Esophagus muscularis mucosa (tissue), 4 donors: ENCODE results near the gene ARHGEF10L. TPM values are rescaled to one million over a fixed set of nuclear protein-coding genes. Genes with fewer than 3 reads are reported as not detected.

Experiments
- DNase-seq: peaks from one replicate; pipeline ENCODE4 v3.0.0-alpha.2; 2017; ENCODE audit errors: extremely low spot score
- H3K27ac ChIP-seq, 4 donors: fragments of 200-600 bp; sonication (generic); replicated peaks in 1 of 4; 1 replicate in 3 of 4; 2 replicates in 1 of 4; pipeline ENCODE4 v1.5.1; 2016 to 2019; ENCODE audit warnings: mild to moderate bottlenecking in 1 of 4
- H3K27me3 ChIP-seq, 4 donors: fragments of 200-600 bp; sonication (generic); one replicate each; pipeline versions ENCODE4 v1.5.1 to v1.6.0; 2016 to 2019
- H3K36me3 ChIP-seq, 4 donors: fragments of 200-600 bp; sonication (generic); one replicate each; pipeline ENCODE4 v1.5.1; 2016 to 2019
- H3K4me1 ChIP-seq, 4 donors: fragments of 200-600 bp; sonication (generic); one replicate each; pipeline ENCODE4 v1.5.1; 2016 to 2019
- H3K4me3 ChIP-seq, 4 donors: fragments of 200-600 bp; sonication (generic); 1 replicate in 2 of 4; 2 replicates in 2 of 4; pipeline ENCODE4 v1.5.1; 2016 to 2019; ENCODE audit warnings: mild to moderate bottlenecking in 4 of 4, moderate library complexity in 1 of 4
- H3K9me3 ChIP-seq, 4 donors: fragments of 200-600 bp; sonication (generic); 1 replicate in 3 of 4; 2 replicates in 1 of 4; pipeline ENCODE4 v1.5.1; 2016 to 2019
- EP300 ChIP-seq: sonication (generic); formaldehyde crosslinking; IDR thresholded peaks from one replicate; pipeline ENCODE4 v1.6.1; 2017; ENCODE audit warnings: antibody characterized with exemption
- POLR2A ChIP-seq: fragments of 450-650 bp; IDR thresholded peaks from one replicate; pipeline ENCODE4 v1.6.1; 2017; ENCODE audit warnings: antibody characterized with exemption, moderate library complexity, mild to moderate bottlenecking, low read depth
- POLR2AphosphoS5 ChIP-seq, 2 donors: sonication (generic); formaldehyde crosslinking; IDR thresholded peaks; one replicate each; pipeline ENCODE4 v1.6.1; 2017; ENCODE audit warnings: antibody characterized with exemption in 2 of 2
- WGBS: methylation state at CpG from one replicate; pipeline ENCODE4 v1.1.5; 2018; 5-methylcytosine and 5-hydroxymethylcytosine counted together
- intact Hi-C: fragments of 100-400 bp; cut with DNase I; formaldehyde crosslinking; loops from one replicate; pipeline ENCODE4 v1.15.1; 2023
- total RNA-seq, 4 donors: library from RNA; depleted of rRNA; stranded (reverse); fragments of >200 nt; gene quantifications; one replicate each; pipeline versions ENCODE4 v1.1.0 to v1.2.1, GENCODE V29; 2016
- TF ChIP-seq, protein P1 (sequence below), 3 experiments: fragments of 200-600 bp in 2 of 3; fragments of 450-650 bp in 1 of 3; sonication (generic) in 2 of 3; IDR thresholded peaks; one replicate each; pipeline ENCODE4 v1.5.1; 2017 to 2019; ENCODE audit warnings: antibody characterized with exemption in 3 of 3, mild to moderate bottlenecking in 2 of 3, moderate library complexity in 1 of 3

The ARHGEF10L gene
- total RNA-seq, 4 donors from 2014 or later: 46.6 to 93.0 (median 66.9) TPM

DNA sequence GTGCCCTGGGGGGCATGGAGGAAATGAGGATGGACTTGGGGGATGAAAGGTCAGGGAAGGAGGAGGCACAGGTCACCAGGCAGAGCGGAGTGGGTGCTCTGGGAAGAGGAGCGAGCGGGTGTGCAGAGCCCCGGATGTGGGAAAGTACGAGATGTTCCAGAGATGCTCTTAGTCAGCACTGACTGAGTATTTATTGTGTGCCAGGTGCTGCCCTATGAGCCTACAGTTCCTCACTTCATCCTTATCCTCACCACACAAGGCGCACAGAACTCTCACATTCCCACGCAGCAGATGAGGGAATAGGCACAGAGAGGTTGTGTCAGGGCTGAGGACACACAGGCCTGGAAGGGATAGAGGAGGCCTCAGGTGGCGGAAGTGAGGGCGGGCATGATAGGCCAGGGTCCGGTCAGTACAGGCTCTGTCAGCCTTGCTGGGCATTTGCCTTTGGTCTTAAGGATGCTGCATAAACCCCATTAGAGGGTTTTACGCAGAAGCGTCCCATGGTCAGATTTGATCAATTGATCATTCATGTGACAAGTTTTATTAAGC lies 77.3 kb downstream of the ARHGEF10L start:
- WGBS: 96% methylated on average over 12 of the region's 12 CpGs
- Histone ChIP-seq H3K4me1 (peaks cover 23 to 48% (median 41%) of the 10 kb centered on the region in 4 donors), H3K27ac (peak overlapping the region; percentile 85 to 89 (median 87))

DNA sequence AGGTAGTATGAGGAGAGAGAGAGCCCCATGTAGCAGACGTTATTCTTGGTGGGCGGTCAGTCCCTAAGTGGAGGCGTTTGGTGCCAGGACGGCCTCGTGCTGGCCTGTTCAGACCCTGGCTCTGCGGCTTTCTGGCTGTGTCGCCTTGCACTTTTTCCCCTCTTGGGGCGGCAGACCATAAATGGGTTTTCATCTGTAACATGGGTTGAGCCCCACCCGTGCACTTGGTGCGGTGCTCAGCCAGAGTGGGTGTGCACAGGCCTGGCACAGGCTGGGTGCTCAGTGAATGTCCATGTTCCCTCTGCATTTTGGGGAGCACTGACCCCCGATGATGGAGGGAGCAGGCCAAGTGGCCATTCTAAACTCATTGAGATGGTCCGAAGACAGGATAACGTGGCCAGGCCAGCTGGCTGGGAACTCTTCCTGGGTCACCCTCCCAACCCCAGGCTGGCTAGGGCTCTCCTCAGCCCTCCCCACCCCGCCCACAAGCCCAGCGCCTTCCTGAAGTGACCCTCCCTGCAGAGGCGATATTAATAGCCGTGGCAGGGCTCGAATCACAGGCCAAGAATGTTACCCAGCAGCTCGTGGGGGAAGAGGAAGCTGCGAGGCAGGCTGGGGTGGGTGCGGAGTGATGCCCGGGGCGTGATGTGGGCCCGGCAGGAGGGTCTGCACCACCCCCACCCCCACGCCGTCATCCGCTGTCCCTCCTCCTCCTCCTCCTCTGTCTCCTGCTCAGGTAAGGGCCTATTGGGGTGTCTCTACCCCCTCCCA lies 78.5 kb downstream of the ARHGEF10L start:
- Histone ChIP-seq H3K4me1 (peaks cover 23 to 53% (median 45%) of the 10 kb centered on the region in 4 donors), H3K36me3 (peaks cover 17 to 65% (median 50%) of the 10 kb centered on the region in 4 donors), H3K27me3 (no peaks in the 10 kb centered on the region), H3K4me3 (peak overlapping the region; percentile 39 to 55 (median 43)), H3K27ac (peak overlapping the region; percentile 85 to 89 (median 87)), H3K9me3 (no peaks in the 10 kb centered on the region)
- DNase-seq: peak; percentile 93
- intact Hi-C loops: no loop called here
- TF ChIP-seq, protein P1, sequence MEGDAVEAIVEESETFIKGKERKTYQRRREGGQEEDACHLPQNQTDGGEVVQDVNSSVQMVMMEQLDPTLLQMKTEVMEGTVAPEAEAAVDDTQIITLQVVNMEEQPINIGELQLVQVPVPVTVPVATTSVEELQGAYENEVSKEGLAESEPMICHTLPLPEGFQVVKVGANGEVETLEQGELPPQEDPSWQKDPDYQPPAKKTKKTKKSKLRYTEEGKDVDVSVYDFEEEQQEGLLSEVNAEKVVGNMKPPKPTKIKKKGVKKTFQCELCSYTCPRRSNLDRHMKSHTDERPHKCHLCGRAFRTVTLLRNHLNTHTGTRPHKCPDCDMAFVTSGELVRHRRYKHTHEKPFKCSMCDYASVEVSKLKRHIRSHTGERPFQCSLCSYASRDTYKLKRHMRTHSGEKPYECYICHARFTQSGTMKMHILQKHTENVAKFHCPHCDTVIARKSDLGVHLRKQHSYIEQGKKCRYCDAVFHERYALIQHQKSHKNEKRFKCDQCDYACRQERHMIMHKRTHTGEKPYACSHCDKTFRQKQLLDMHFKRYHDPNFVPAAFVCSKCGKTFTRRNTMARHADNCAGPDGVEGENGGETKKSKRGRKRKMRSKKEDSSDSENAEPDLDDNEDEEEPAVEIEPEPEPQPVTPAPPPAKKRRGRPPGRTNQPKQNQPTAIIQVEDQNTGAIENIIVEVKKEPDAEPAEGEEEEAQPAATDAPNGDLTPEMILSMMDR (IDR thresholded peaks at IDR 0.05): no peak
- TF ChIP-seq POLR2AphosphoS5 (IDR thresholded peaks at IDR 0.05): peak; percentile 53 to 80
- TF ChIP-seq EP300: no peak
- TF ChIP-seq POLR2A: peak; percentile 25
- 70% methylated on average over 14 of the region's 27 CpGs for WGBS

More for the DNA sequence above, 77.3 kb downstream of the ARHGEF10L start:
- no peaks in the 10 kb centered on the region for H3K27me3 ChIP-seq
- H3K36me3 ChIP-seq: peaks cover 5 to 64% (median 43%) of the 10 kb centered on the region in 4 donors
- H3K9me3 ChIP-seq: no peaks in the 10 kb centered on the region
- no peak overlapping the region for H3K4me3 ChIP-seq
- intact Hi-C loops: no loop called here
- no peak for DNase-seq
- TF ChIP-seq POLR2A (no peak), POLR2AphosphoS5 (IDR thresholded peaks at IDR 0.05) (no peak)
- TF ChIP-seq, protein P1 (IDR thresholded peaks at IDR 0.05): no peak

DNA sequence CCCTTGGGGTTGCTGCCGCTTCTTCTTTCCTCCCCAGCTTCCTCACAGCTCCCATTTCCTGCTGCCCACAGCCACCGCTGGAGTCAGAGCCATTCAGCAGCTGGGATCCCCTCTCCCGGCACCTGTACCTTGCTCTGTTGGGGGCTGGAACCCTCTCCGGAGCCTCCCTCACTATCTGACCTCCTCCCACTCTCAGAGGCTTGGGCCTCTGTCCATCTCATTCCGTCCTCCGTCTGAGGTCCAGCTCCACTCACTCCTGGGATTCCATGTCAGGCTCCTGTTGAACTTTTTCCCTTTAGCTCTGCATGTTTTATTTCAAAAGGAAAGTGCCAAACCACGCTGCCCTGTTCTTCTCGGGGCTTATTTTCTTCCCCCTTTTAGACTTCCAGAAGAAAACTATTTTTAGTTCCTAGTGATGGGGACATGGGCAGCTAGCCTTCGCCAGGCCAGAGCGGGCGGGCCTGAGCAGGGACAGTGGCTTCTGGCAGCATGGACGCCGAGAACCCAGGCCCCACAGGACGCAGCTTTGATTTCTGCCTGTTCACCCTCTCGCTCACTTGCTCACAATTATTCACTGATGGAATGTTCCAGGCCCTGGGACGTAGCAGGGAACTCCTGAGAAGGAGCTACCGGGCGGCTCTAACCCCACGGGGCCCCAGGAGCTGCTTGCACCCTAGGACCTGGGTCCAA lies 79.2 kb downstream of the ARHGEF10L start:
- H3K27ac ChIP-seq: peak overlapping the region; percentile 85 to 89 (median 87)
- TF ChIP-seq POLR2AphosphoS5 (IDR thresholded peaks at IDR 0.05): peak; percentile 17 to 36
- TF ChIP-seq EP300: no peak
- DNase-seq: no peak
- 49% methylated on average over 12 of the region's 19 CpGs for WGBS
- intact Hi-C loops: no loop called here
- H3K9me3 ChIP-seq: no peaks in the 10 kb centered on the region
- H3K4me1 ChIP-seq: peaks cover 29 to 61% (median 52%) of the 10 kb centered on the region in 4 donors
- peak overlapping the region; percentile 39 to 55 (median 43) for H3K4me3 ChIP-seq
- H3K36me3 ChIP-seq: peaks cover 24 to 65% (median 50%) of the 10 kb centered on the region in 4 donors
- no peaks in the 10 kb centered on the region for H3K27me3 ChIP-seq

DNA sequence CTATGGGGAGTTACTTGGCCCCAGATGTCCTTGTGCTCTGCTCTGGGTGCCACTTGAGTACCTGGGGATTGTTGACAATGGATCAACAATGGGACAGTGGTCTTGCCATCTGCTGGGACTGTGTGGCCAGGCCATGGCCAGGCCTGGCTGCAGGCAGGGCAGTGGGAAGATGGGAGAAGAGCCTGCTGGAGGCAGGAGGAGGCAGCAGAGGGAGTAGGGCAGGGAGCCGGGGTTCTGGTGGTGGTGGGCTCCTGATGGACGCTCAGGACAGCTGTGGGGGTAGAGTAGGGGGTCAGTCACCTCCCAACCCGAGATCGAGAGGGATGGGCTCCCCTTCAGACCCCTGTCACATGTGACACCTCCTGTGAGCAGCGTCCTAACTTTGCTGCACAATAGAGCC lies 81.0 kb downstream of the ARHGEF10L start:
- Histone ChIP-seq H3K4me1 (peaks cover 43 to 77% (median 68%) of the 10 kb centered on the region in 4 donors), H3K4me3 (no peak overlapping the region), H3K27ac (peak overlapping the region; percentile 85 to 89 (median 87)), H3K36me3 (peaks cover 27 to 65% (median 55%) of the 10 kb centered on the region in 4 donors), H3K9me3 (no peaks in the 10 kb centered on the region), H3K27me3 (no peaks in the 10 kb centered on the region)
- intact Hi-C loops: loop anchor here (5.0 kb wide), 1 partner anchor 48 kb away; no protein-coding TSS in a partner anchor
- WGBS: 100% methylated on average over 2 of the region's 5 CpGs
- DNase-seq: no peak
- no peak for TF ChIP-seq POLR2A
- no peak for TF ChIP-seq POLR2AphosphoS5 (IDR thresholded peaks at IDR 0.05)
- TF ChIP-seq, protein P1 (IDR thresholded peaks at IDR 0.05): no peak

DNA sequence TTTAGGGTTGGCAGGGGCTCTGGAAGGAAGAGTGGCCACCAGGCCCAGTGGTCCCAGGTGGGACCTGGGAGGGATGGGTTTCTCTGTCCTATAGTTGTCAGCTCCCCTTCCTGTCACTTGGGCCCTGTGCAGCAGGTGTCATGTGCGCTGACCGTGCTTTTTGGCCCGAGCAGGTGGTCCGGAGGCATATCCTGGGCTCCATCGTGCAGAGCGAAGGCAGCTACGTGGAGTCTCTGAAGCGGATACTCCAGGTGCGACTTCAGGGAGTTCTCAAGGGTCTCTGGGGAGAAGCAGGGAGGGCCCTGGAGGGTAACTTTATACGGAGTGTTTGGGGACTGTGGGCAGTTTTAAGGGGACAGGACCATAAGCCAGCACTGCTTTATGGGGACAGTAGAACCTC lies 82.2 kb downstream of the ARHGEF10L start:
- Histone ChIP-seq H3K9me3 (no peaks in the 10 kb centered on the region), H3K27me3 (no peaks in the 10 kb centered on the region), H3K36me3 (peaks cover 38 to 66% (median 58%) of the 10 kb centered on the region in 4 donors), H3K4me3 (no peak overlapping the region), H3K27ac (peak overlapping the region; percentile 4 to 89 (median 32)), H3K4me1 (peaks cover 43 to 72% (median 61%) of the 10 kb centered on the region in 4 donors)
- no peak for DNase-seq
- no peak for TF ChIP-seq POLR2AphosphoS5 (IDR thresholded peaks at IDR 0.05)
- TF ChIP-seq, protein P1 (IDR thresholded peaks at IDR 0.05): no peak
- no peak for TF ChIP-seq EP300
- no peak for TF ChIP-seq POLR2A
- 81% methylated on average over 7 of the region's 10 CpGs for WGBS
- intact Hi-C loops: loop anchor here (5.0 kb wide), 1 partner anchor 49 kb away; no protein-coding TSS in a partner anchor
